ENCODE measurements around the gene LRRC4C.
"Not testable (repeated sequence)": the region's sequence is repeated elsewhere in the genome, so short reads cannot be mapped to it uniquely, and the experiment has no call there.

The LRRC4C gene

GRCh38 chr11:41019666-41020065 is 439.8 kb downstream of the LRRC4C start:
- not testable (repeated sequence) for DNase-seq (ENCODE audit: low spot score)

- no peak for DNase-seq (ENCODE audit: low spot score)
These were observed 441.2 kb downstream of the LRRC4C start for GRCh38 chr11:41018224-41018623.

- no peak for DNase-seq (ENCODE audit: low spot score)
These were observed 448.9 kb downstream of the LRRC4C start for GRCh38 chr11:41010361-41011050.

- no peak for DNase-seq (ENCODE audit: low spot score)
These were observed 453.5 kb downstream of the LRRC4C start for GRCh38 chr11:41005986-41006385.

- DNase-seq (ENCODE audit: low spot score): no peak
These were observed 455.8 kb downstream of the LRRC4C start for GRCh38 chr11:41003339-41004282.

GRCh38 chr11:40998920-40999319 is 460.5 kb downstream of the LRRC4C start:
- DNase-seq (ENCODE audit: low spot score): no peak

GRCh38 chr11:40987776-40988435 is 471.5 kb downstream of the LRRC4C start:
- no peak for DNase-seq (ENCODE audit: low spot score)

- DNase-seq (ENCODE audit: low spot score): no peak
These were observed 473.1 kb downstream of the LRRC4C start for GRCh38 chr11:40986320-40986719.

GRCh38 chr11:40975076-40975475 is 484.4 kb downstream of the LRRC4C start:
- no peak for DNase-seq (ENCODE audit: low spot score)

GRCh38 chr11:40974186-40974795 is 485.2 kb downstream of the LRRC4C start:
- DNase-seq (ENCODE audit: low spot score): no peak

- DNase-seq (ENCODE audit: low spot score): no peak
These were observed 500.7 kb downstream of the LRRC4C start for GRCh38 chr11:40958707-40959106.

GRCh38 chr11:40952479-40952878 is 507.0 kb downstream of the LRRC4C start:
- DNase-seq (ENCODE audit: low spot score): no peak

- DNase-seq (ENCODE audit: low spot score): no peak
These were observed 521.5 kb downstream of the LRRC4C start for GRCh38 chr11:40938002-40938401.

GRCh38 chr11:40924915-40925314 is 534.5 kb downstream of the LRRC4C start:
- no peak for DNase-seq (ENCODE audit: low spot score)

GRCh38 chr11:40921246-40921645 is 538.2 kb downstream of the LRRC4C start:
- no peak for DNase-seq (ENCODE audit: low spot score)

GRCh38 chr11:40910774-40911173 is 548.7 kb downstream of the LRRC4C start:
- DNase-seq (ENCODE audit: low spot score): not testable (repeated sequence)

- DNase-seq (ENCODE audit: low spot score): no peak
These were observed 565.0 kb downstream of the LRRC4C start for GRCh38 chr11:40894501-40894900.

- DNase-seq (ENCODE audit: low spot score): no peak
These were observed 574.0 kb downstream of the LRRC4C start for GRCh38 chr11:40885250-40885954.

GRCh38 chr11:40882301-40882700 is 577.2 kb downstream of the LRRC4C start:
- no peak for DNase-seq (ENCODE audit: low spot score)

- DNase-seq (ENCODE audit: low spot score): no peak
These were observed 579.5 kb downstream of the LRRC4C start for GRCh38 chr11:40879911-40880310.

- no peak for DNase-seq (ENCODE audit: low spot score)
These were observed 581.5 kb downstream of the LRRC4C start for GRCh38 chr11:40877981-40878380.

GRCh38 chr11:40877256-40877655 is 582.2 kb downstream of the LRRC4C start:
- DNase-seq (ENCODE audit: low spot score): no peak

Data from CD4-positive, alpha-beta T cell treated with Interleukin-6 at 100 ng/mL for 8 hours (primary cell).